DND-41 (cell line): ENCODE results near the gene VEGFA.

Source experiments
- CTCF ChIP-seq: IDR thresholded peaks from 2 replicates; pipeline ENCODE4 v1.5.1; 2012; ENCODE audit warnings: borderline replicate concordance, low read length, moderate library complexity, mild to moderate bottlenecking; ENCODE audit not compliant: poor library complexity, severe bottlenecking; ENCODE audit errors: extremely low read depth
- EZH2 ChIP-seq: IDR thresholded peaks from 3 replicates; pipeline ENCODE4 v1.6.1; 2012; ENCODE audit warnings: borderline replicate concordance, low read depth, mild to moderate bottlenecking, moderate library complexity, low read length, inconsistent platforms; ENCODE audit not compliant: severe bottlenecking

- TF ChIP-seq CTCF (no peak), EZH2 (no peak)
Measured at GRCh38 chr6:43797919-43798318, 27.9 kb downstream of the VEGFA start.
